Motor neuron (in vitro differentiated cells): ENCODE data around the gene ZC3H6. TPM values are rescaled to one million over a fixed set of nuclear protein-coding genes. Genes with fewer than 3 reads are reported as not detected.
"Not testable (repeated sequence)": the region's sequence is repeated elsewhere in the genome, so short reads cannot be mapped to it uniquely, and the experiment has no call there.

Experiments used
- ATAC-seq, 8 experiments: fragments of 200-7000 bp; cut with Tn5 transposase; replicated peaks in 6 of 8; 2 replicates each; pipeline ENCODE4 v1.8.0; 2021; ENCODE audit warnings: mild to moderate bottlenecking in 8 of 8, moderate library complexity in 8 of 8
- H3K27ac ChIP-seq, 2 donors: fragments of 250-450 bp; sonication (Bioruptor Pico); 2 replicates each; pipeline ENCODE4 v1.9.0; 2021; ENCODE audit warnings: antibody characterized with exemption in 2 of 2, mild to moderate bottlenecking in 2 of 2, moderate library complexity in 1 of 2
- H3K4me1 ChIP-seq, 2 donors: fragments of 250-450 bp; sonication (Bioruptor Pico); replicated peaks in 1 of 2; 2 replicates each; pipeline ENCODE4 v1.6.1; 2021; ENCODE audit warnings: antibody characterized with exemption in 2 of 2, mild to moderate bottlenecking in 2 of 2, moderate library complexity in 1 of 2
- H3K4me3 ChIP-seq, 5 donors: fragments of 250-450 bp; sonication (Bioruptor Pico); 2 replicates each; pipeline ENCODE4 v1.9.0; 2021; ENCODE audit warnings: antibody characterized with exemption in 5 of 5, mild to moderate bottlenecking in 5 of 5, moderate library complexity in 4 of 5
- WGBS, 10 experiments: fragments of 450-650 bp; shearing (Covaris generic); methylation state at CpG; one replicate each; pipeline ENCODE4 v1.0.0; 2022; 5-methylcytosine and 5-hydroxymethylcytosine counted together
- in situ Hi-C, 9 experiments: fragments of 400-800 bp; cut with MboI; loops; one replicate each; pipeline ENCODE4 v1.15.0; 2021; ENCODE audit warnings: low sequenced_read_pairs in 9 of 9, low pct_unique_long_range_greater_than_20kb in 2 of 9; ENCODE audit not compliant: unreplicated experiment in 9 of 9
- total RNA-seq, 8 experiments: library from RNA; unstranded; fragments of 300-600 nt; gene quantifications; 2 replicates each; pipeline versions ENCODE4 v1.2.3 to v1.2.4, GENCODE V29; 2022

Gene ZC3H6
- total RNA-seq, 8 experiments from 2014 or later: 3.8 to 21.2 (median 12.4) TPM

GRCh38 chr2:112352292-112352691 is 76.9 kb downstream of the ZC3H6 start:
- H3K4me3 ChIP-seq, H3K27ac ChIP-seq, in situ Hi-C loops, H3K4me1 ChIP-seq, ATAC-seq: not testable (repeated sequence)
- WGBS, 10 experiments: 70 to 100% (median 88%) methylated on average over 1 to 2 of the region's 2 CpGs; no CpG with 5 or more reads in 3 of the 10 experiments

GRCh38 chr2:112352809-112353603 is 77.6 kb downstream of the ZC3H6 start:
- H3K4me1 ChIP-seq, H3K4me3 ChIP-seq, in situ Hi-C loops, H3K27ac ChIP-seq, ATAC-seq: not testable (repeated sequence)
- WGBS, 10 experiments: 87 to 100% (median 92%) methylated on average over 2 to 6 of the region's 25 CpGs; no CpG with 5 or more reads in 5 of the 10 experiments

GRCh38 chr2:112354335-112354734 is 78.9 kb downstream of the ZC3H6 start:
- H3K4me1 ChIP-seq, H3K27ac ChIP-seq, in situ Hi-C loops, H3K4me3 ChIP-seq: not testable (repeated sequence)
- 0 to 100% (median 40%) methylated on average over 1 to 2 of the region's 2 CpGs; no CpG with 5 or more reads in 6 of the 10 experiments for WGBS, 10 experiments
- peak in 3 of 8 experiments; percentile 16 to 73 (median 58) for ATAC-seq

GRCh38 chr2:112360055-112360454 is 84.7 kb downstream of the ZC3H6 start:
- ATAC-seq, in situ Hi-C loops: not testable (repeated sequence)

More at GRCh38 chr2:112360055-112360454, 84.7 kb downstream of the ZC3H6 start:
- not testable (repeated sequence) for H3K27ac ChIP-seq, H3K4me3 ChIP-seq, H3K4me1 ChIP-seq
- WGBS, 10 experiments: 78 to 100% (median 88%) methylated on average over 2 to 6 of the region's 7 CpGs; no CpG with 5 or more reads in 3 of the 10 experiments

Other genes starting within 250 kb of the ZC3H6 start
- gene TMEM87B, start 220.3 kb upstream of the ZC3H6 start, total RNA-seq: 10 to 100 TPM in 6 of 8 experiments, 1 to 10 TPM in 2; 7.8 to 18.6 (median 15.5) TPM
- 1 to 10 TPM in 4 of 8 experiments, under 1 TPM in 4; 0.13 to 5.0 (median 0.73) TPM for gene FBLN7, start 137.2 kb upstream of the ZC3H6 start, total RNA-seq
- gene ZC3H8, start 20.6 kb upstream of the ZC3H6 start, total RNA-seq: 10 to 100 TPM; 13.7 to 43.4 (median 22.8) TPM
- 10 to 100 TPM in 6 of 8 experiments, 1 to 10 TPM in 2; 7.8 to 21.3 (median 16.0) TPM for gene RGPD8, start 158.0 kb downstream of the ZC3H6 start, total RNA-seq
- 10 to 100 TPM; 15.0 to 51.1 (median 37.5) TPM for gene TTL, start 206.6 kb downstream of the ZC3H6 start, total RNA-seq